ENCODE data around the gene C6orf15.

C6orf15 gene

GRCh38 chr6:31142361-31142761 is 30.0 kb upstream of the C6orf15 start:
- no peak overlapping the region for H3K4me3 ChIP-seq (replicated peaks; ENCODE audit: insufficient read depth, low read length)
- no peak for DNase-seq (ENCODE audit: low read depth in 1 of 2, low spot score in 1 of 2)
- no peaks in the 10 kb centered on the region for H3K27me3 ChIP-seq (ENCODE audit: insufficient read depth, poor library complexity, severe bottlenecking)
- H3K27ac ChIP-seq (replicated peaks), result no peak overlapping the region
- no peak for TF ChIP-seq POLR2AphosphoS5 (IDR thresholded peaks at IDR 0.05; ENCODE audit: low read depth)
- no peak for TF ChIP-seq SPI1 (IDR thresholded peaks at IDR 0.05; ENCODE audit: borderline replicate concordance, low read depth)
- TF ChIP-seq GABPA (IDR thresholded peaks at IDR 0.05; ENCODE audit: low read depth), result no peak
- TF ChIP-seq REST (IDR thresholded peaks at IDR 0.05; ENCODE audit: insufficient replicate concordance, low read depth), result no peak
- TF ChIP-seq CTCF (IDR thresholded peaks at IDR 0.05; ENCODE audit: insufficient read depth, low read length), result no peak

- H3K4me3 ChIP-seq (replicated peaks; ENCODE audit: insufficient read depth, low read length), result no peak overlapping the region
- DNase-seq (ENCODE audit: low read depth in 1 of 2, low spot score in 1 of 2), result no peak
- H3K27me3 ChIP-seq (ENCODE audit: insufficient read depth, poor library complexity, severe bottlenecking), result no peaks in the 10 kb centered on the region
- no peak for TF ChIP-seq CTCF (IDR thresholded peaks at IDR 0.05; ENCODE audit: insufficient read depth, low read length)
- TF ChIP-seq SPI1 (IDR thresholded peaks at IDR 0.05; ENCODE audit: borderline replicate concordance, low read depth), result no peak
- no peak for TF ChIP-seq GABPA (IDR thresholded peaks at IDR 0.05; ENCODE audit: low read depth)
- TF ChIP-seq REST (IDR thresholded peaks at IDR 0.05; ENCODE audit: insufficient replicate concordance, low read depth), result no peak
- no peak overlapping the region for H3K27ac ChIP-seq (replicated peaks)
These were observed 28.3 kb upstream of the C6orf15 start for GRCh38 chr6:31140643-31141042.

- H3K4me3 ChIP-seq (replicated peaks; ENCODE audit: insufficient read depth, low read length), result no peak overlapping the region
- no peak for TF ChIP-seq REST (IDR thresholded peaks at IDR 0.05; ENCODE audit: insufficient replicate concordance, low read depth)
- DNase-seq (ENCODE audit: low read depth in 1 of 2, low spot score in 1 of 2), result no peak
- no peaks in the 10 kb centered on the region for H3K27me3 ChIP-seq (ENCODE audit: insufficient read depth, poor library complexity, severe bottlenecking)
- no peak overlapping the region for H3K27ac ChIP-seq (replicated peaks)
These were observed 27.2 kb upstream of the C6orf15 start for GRCh38 chr6:31139599-31139998.

- no peak for DNase-seq (ENCODE audit: low read depth in 1 of 2, low spot score in 1 of 2)
- Histone ChIP-seq H3K4me3 (replicated peaks; ENCODE audit: insufficient read depth, low read length) (no peak within 1 kb of the TSS), H3K27ac (replicated peaks) (no peak within 1 kb of the TSS), H3K27me3 (ENCODE audit: insufficient read depth, poor library complexity, severe bottlenecking) (no peaks in the 10 kb centered on the region)
- TF ChIP-seq SPI1 (IDR thresholded peaks at IDR 0.05; ENCODE audit: borderline replicate concordance, low read depth) (no peak), GABPA (IDR thresholded peaks at IDR 0.05; ENCODE audit: low read depth) (no peak), CTCF (IDR thresholded peaks at IDR 0.05; ENCODE audit: insufficient read depth, low read length) (no peak), POLR2AphosphoS5 (IDR thresholded peaks at IDR 0.05; ENCODE audit: low read depth) (no peak), REST (IDR thresholded peaks at IDR 0.05; ENCODE audit: insufficient replicate concordance, low read depth) (no peak)
These were observed 26.6 kb upstream of the C6orf15 start, which contains the start of gene PSORS1C2 for GRCh38 chr6:31138982-31139381. Gene PSORS1C2 (minus strand): TSS chr6:31139066. CDS start chr6:31139026, 40 bp downstream.

Data from HL-60 (cell line).